GM12874 (cell line): ENCODE results near the gene RPL3.

Experiments used
- TF ChIP-seq, protein P1 (sequence below): IDR thresholded peaks from 2 replicates; pipeline ENCODE4 v1.5.1; 2011; ENCODE audit warnings: low read depth, mild to moderate bottlenecking, control low read depth, low read length, moderate library complexity; ENCODE audit not compliant: insufficient read depth

Gene RPL3

DNA sequence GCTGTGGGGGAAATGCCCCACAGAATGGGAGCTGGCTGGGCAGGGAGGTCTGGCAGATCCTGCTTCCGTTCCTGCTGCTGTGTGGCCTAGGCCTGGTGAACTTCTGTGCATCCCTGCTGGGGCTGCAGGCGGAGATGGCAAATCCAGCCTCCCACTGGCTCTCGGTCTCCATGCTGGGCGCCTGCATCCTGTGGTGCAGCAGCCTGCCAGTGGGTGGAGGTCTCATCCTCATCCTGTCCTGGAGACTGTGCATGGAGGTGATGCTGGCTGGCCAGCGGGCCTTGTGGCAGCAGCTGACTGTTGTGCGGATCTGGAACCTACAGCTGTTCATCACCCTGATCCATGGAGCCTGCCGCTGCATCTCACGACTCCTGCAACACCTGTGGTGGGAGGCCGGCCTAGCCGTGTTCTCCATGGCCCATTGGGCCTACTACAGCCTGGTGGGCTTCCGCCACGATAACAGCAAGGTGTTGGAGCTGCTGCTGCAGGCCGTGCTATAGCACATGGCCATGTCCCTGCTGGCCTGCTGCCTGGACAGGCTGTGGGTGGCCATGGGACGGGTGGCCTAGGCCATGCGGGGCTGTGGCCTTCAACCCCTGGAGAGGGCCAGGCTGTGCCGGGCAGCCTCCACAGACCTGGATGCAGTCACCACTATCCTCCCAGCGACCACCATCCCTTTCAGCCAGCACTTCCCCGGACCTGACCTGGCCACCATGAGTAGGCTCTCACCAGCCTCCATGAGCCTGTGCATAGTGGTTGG is 8.8 kb upstream of the RPL3 start:
- TF ChIP-seq, protein P1, sequence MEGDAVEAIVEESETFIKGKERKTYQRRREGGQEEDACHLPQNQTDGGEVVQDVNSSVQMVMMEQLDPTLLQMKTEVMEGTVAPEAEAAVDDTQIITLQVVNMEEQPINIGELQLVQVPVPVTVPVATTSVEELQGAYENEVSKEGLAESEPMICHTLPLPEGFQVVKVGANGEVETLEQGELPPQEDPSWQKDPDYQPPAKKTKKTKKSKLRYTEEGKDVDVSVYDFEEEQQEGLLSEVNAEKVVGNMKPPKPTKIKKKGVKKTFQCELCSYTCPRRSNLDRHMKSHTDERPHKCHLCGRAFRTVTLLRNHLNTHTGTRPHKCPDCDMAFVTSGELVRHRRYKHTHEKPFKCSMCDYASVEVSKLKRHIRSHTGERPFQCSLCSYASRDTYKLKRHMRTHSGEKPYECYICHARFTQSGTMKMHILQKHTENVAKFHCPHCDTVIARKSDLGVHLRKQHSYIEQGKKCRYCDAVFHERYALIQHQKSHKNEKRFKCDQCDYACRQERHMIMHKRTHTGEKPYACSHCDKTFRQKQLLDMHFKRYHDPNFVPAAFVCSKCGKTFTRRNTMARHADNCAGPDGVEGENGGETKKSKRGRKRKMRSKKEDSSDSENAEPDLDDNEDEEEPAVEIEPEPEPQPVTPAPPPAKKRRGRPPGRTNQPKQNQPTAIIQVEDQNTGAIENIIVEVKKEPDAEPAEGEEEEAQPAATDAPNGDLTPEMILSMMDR = no peak

DNA sequence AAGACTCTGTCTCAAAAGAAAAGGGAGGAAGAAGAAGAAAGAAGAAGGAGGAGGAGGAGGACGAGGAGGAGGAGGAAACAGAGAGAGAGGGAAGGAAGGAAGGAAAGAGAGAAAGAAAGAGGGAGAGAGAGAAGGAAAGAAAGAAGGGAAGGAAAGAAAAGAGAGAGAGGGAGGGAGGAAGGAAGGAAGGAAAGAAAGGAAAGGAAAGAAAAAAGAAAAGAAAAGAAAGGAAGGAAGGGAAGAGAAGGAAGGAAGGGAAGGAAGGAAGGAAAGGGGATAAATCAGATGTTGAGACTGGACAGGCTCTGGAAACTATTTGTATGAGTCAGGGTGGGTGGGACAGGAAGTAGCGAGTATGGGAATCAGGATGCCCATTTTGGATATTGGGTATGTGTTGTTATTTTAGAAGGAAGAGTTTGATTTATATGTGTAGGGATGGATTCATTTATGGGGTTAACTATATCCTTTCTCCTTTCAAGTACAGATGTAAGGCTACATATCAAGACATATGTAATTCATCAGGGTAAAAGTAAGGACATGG is 6.0 kb upstream of the RPL3 start:
- TF ChIP-seq, protein P1 = no peak

DNA sequence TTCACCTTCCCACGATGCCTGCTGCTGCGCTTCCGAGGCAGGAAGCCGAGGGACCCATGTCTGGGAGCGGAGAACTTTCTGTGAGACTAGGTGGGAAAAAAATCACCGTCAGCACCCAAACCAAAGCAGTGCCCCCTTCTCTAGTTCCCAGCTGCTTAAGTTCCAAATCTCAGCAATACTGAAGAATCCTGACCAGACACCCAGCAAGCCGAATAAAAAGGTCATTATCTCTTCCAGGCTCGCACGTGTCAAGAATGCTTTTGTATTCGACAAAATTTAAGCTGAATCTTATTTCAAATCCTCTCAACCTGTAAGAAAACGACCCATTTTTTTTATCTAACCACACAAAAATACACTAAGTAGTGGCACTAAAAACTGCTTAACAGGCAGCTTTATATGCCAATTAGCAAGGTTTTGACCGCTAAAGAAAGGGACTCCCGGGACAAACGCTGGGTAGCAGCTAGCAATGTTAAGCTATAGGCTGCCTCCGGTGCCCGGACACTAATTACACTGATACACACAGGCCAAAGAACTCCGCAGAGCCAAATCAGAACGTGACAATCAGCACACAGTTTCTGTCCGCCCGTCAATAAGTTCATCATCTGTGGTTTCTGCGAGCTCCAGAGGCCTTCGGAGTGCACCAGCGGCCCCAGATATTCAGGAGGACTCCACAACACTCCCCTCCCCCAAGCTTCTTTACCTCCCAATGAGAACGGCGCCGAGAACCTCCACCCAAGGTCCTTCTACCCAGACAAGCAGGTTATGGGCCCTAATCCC is 728 bp downstream of the RPL3 start:
- TF ChIP-seq, protein P1 = no peak

DNA sequence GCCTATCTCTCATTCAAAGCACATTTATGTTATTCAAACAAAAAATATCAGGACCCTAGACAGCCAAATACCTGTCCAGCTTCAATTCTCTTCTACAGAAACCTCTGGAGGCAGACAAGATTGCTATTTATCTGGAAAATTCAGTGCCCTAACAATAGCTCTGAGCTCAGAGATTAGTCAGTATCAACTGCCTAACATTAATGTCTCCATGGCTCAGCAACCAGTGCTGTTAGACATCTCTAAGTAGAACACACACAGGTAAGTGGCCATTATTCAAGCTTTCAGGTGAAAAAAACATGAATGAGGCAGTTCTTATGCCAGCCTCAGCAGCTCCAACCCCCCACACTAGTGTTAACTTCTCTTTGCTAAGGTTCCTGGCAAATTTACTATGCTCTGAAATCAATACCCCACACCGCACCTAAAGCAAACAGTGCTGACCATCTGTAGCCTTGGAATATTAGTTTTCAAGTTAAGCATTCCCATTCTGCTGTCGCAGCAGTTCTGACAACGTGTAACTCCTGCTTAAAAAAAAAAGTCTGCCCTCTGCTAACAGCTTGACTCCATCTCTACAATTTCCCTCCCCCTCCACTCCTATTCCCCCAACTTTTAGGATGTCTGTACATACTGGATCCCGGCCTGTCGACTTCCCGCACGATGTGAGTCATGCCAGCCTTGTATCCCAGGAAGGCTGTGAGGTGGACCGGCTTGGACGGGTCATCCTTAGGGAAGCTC is 1.5 kb downstream of the RPL3 start:
- TF ChIP-seq, protein P1 = no peak

DNA sequence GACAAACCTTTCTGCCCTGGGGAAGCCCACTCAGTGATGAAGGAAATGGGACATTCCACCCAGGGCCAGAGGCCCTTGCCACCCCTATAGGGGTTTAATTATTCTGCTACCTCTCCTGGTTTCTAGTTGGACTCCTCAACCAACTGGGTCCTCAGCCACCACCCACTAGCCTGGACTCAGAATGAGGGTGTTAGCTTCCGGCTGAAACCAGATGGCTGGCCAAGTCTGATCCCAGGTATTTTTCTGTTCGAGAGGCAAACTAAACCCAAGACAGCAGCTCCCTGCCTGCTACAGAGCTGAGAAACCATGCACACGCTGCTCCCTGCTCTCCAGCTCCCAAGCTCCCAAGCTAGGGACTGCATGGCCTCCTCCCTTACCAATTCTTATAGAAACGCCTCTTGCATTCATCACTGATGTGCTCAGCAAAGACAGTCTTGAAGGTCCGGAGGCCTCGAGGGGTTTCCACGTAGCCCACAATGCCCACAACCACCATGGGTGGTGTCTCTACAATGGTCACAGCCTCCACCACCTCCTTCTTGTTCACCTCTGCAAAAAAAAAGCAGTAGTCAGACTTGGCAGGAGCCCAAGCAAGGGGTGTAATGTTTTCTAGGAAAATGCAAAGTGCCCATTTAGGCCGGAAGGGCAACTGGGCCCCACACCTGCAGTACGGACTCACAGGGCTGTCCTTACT is 2.2 kb downstream of the RPL3 start:
- TF ChIP-seq, protein P1 = no peak

DNA sequence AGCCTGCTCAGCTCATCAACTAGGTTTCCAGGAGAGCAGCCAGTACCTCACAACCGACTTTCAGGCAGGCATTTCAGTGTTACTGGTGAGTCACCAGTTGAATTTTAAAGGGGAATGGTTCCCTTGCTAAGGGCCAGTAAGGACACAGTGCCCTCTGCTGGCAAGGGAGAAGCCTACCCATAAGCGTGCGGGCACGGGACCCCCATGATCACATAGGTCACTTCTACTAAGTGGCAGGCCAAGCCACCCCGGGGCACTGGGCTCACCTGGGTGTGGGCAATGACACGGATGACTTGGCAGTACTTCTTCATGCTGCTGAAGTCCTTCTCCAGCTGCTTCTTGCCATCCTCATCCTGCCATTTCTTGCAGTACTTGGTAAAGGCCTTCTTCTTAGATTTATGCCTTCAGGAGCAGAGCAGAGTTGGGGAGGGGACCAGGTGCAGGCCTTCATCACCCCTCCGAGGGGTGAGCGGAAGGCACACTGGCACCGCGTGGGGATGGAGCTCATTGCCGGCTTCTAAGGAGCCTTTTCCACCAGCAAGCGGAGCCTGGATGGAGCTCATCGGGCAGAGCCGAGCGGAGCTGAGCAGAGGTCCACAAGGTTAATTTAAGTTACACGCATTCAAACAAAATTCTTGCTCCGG is 2.9 kb downstream of the RPL3 start:
- TF ChIP-seq, protein P1 = peak; percentile 81
